Coronary artery (tissue), 2 donors: Measurements from ENCODE around the gene DCTD.

Source experiments
- DNase-seq: peaks from one replicate; pipeline ENCODE4 v3.0.0-alpha.2; 2017; ENCODE audit warnings: low spot score
- H3K27ac ChIP-seq, 2 donors: fragments of 200-600 bp; sonication (generic); one replicate each; pipeline ENCODE4 v1.5.1; 2016 to 2019
- H3K4me3 ChIP-seq: fragments of 200-600 bp; sonication (generic); 2 replicates; pipeline ENCODE4 v1.5.1; 2016; ENCODE audit warnings: mild to moderate bottlenecking, moderate library complexity
- TF ChIP-seq, protein P1 (sequence below): fragments of 200-600 bp; sonication (generic); IDR thresholded peaks from one replicate; pipeline ENCODE4 v1.5.1; 2019; ENCODE audit warnings: antibody characterized with exemption

DCTD gene

DNA sequence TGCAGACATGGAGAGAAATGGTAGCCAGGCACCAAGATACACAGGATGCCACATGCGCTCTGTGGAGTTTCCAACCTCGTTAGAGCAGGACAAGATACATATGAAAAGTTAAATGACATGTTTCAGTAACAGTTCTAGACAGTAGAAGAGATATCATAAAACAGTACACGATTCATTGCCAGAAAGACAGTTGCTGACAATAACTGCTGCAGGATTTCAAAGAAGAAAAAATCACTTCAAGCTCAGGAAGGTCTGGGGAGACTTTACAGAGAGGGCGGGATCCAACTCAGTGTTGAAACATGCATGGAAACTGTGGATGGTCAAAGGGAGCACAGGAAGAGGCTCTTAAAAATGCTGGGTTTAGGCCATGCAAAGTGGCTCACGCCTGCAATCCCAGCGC is 31.0 kb downstream of the DCTD start:
- no peak for DNase-seq
- no peak overlapping the region for H3K27ac ChIP-seq
- no peak overlapping the region for H3K4me3 ChIP-seq
- TF ChIP-seq, protein P1, sequence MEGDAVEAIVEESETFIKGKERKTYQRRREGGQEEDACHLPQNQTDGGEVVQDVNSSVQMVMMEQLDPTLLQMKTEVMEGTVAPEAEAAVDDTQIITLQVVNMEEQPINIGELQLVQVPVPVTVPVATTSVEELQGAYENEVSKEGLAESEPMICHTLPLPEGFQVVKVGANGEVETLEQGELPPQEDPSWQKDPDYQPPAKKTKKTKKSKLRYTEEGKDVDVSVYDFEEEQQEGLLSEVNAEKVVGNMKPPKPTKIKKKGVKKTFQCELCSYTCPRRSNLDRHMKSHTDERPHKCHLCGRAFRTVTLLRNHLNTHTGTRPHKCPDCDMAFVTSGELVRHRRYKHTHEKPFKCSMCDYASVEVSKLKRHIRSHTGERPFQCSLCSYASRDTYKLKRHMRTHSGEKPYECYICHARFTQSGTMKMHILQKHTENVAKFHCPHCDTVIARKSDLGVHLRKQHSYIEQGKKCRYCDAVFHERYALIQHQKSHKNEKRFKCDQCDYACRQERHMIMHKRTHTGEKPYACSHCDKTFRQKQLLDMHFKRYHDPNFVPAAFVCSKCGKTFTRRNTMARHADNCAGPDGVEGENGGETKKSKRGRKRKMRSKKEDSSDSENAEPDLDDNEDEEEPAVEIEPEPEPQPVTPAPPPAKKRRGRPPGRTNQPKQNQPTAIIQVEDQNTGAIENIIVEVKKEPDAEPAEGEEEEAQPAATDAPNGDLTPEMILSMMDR: no peak

DNA sequence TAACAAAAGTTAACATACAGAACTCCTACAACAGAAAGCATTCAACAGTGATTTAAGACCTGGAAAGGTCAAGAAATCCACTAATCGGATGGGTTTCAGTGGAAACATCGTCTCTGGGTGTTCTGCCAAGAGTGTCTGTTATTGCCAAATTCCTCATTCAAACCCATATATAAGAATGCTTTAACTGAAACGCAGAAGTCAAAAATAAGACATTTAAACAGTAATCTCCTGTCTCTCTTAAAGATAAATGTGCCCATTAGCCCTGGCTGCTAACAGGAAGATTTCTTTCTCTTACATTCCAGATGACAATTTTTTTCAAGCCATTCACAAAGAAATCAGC is 31.5 kb downstream of the DCTD start:
- H3K4me3 ChIP-seq: no peak overlapping the region
- H3K27ac ChIP-seq: no peak overlapping the region
- DNase-seq: no peak
- TF ChIP-seq, protein P1: no peak

DNA sequence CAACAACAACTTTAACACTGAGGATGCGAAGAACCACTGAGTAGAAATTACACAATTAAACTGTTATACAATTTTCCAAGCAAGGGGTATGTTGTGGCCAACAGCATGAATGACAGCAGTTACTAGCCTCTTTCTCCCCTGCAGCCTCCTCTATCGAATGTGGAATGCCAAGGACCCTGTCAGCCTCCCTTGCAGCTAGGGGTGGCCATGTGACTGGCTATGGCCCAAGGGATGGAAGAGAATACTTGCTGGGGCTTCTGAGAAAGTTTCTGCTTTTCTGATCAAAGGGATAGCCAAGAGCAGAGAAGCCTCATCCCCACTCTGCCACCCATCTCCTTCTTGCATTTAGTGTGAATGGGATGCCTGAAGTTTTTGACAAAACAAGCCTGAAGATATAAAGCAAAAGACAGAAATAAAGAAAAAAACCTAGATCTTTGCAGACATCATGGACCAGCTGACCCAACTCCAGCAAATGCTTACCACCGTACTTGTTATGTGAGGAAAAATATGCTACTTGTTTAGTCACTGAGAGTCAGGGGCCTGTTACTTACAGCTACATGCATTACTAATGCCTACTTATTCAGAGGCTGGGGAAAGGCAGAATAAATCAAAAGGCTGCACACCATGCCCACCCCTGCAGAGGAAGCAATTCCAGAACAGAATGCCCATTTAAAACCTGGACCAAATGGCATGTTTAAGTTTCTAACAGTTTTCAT is 32.0 kb downstream of the DCTD start:
- DNase-seq: no peak
- H3K27ac ChIP-seq: no peak overlapping the region
- no peak overlapping the region for H3K4me3 ChIP-seq
- TF ChIP-seq, protein P1: no peak

DNA sequence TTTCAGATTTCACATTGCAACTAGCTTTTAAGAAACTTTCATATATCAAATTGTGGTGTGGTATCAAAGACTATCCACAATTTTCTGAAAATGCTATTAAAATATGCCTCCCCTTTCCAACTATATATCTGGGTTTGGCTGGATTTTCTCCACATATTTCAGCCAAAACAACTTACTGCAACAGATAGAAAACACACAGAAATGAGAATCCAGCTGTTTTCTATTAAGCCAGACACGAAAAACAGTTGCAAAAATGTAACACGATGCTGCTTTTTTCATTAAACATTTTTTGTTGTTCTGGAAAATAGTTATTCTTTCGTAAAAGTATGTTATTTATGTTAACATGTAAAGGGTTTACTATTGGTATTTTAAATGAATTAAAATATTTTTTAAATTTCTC is 33.1 kb downstream of the DCTD start:
- no peak overlapping the region for H3K4me3 ChIP-seq
- H3K27ac ChIP-seq: no peak overlapping the region
- TF ChIP-seq, protein P1: no peak
- no peak for DNase-seq

DNA sequence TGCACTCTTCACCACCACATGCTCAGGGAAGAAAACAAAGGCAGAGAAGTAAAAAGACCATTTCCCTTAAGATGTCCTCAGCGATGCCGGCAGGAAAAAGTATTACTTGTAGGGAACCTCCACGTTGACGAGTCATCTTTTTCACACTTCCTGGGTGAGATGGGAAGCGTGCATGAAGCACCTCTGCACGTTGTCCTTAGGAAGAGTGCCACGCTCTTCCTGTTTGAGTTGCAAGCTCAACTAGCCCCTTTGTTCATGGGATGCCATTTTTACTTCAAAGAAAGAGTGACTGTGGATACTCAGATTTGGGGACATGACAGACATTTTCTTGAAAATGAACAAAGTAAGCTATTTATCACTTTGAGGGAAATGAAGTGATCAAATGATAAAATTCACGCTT is 33.8 kb downstream of the DCTD start:
- no peak for DNase-seq
- Histone ChIP-seq H3K4me3 (no peak overlapping the region), H3K27ac (no peak overlapping the region)
- TF ChIP-seq, protein P1: no peak

DNA sequence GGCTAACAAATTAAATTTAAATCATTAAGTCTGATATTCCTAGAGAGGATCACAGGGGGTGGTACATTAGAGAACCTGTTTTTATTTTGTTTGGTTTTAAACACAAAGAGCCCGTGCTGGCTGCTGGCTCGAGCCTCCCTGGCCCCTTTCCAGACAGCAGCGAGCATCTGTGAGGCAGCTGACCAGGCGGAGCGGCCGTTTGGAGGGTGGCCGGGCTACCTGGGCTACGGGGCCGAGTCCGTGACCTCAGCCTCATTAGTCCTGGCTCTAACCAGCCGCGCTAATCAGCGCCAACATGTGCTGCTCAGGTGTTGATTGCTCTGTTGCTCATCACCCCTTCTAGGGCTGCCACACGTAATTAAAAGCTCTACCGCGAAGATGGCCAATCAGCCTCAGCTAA is 35.3 kb downstream of the DCTD start:
- DNase-seq: no peak
- Histone ChIP-seq H3K27ac (no peak overlapping the region), H3K4me3 (no peak overlapping the region)
- TF ChIP-seq, protein P1: no peak
